Endodermal cell (in vitro differentiated cells): Measurements from ENCODE around the gene TMBIM1. TPM values are rescaled to one million over a fixed set of nuclear protein-coding genes. Genes with fewer than 3 reads are reported as not detected.

Experiments used
- DNase-seq: peaks from one replicate; pipeline ENCODE4 v3.0.0-alpha.2; 2017
- H3K27ac ChIP-seq: 2 replicates; pipeline ENCODE4 v1.5.1; 2013; ENCODE audit warnings: mild to moderate bottlenecking, low read depth, low read length, moderate library complexity
- H3K27me3 ChIP-seq: 2 replicates; pipeline ENCODE4 v1.6.1; 2013; ENCODE audit warnings: mild to moderate bottlenecking, low read length, moderate library complexity; ENCODE audit not compliant: insufficient read depth, control insufficient read depth, poor library complexity, severe bottlenecking
- H3K36me3 ChIP-seq: 2 replicates; pipeline ENCODE4 v1.7.0; 2013; ENCODE audit warnings: mild to moderate bottlenecking, low read length, moderate library complexity; ENCODE audit not compliant: control insufficient read depth, insufficient read depth
- H3K4me1 ChIP-seq: one replicate; pipeline ENCODE4 v1.7.0; 2013; ENCODE audit warnings: low read length; ENCODE audit not compliant: control insufficient read depth, insufficient read depth
- H3K4me3 ChIP-seq: 2 replicates; pipeline ENCODE4 v1.5.1; 2013; ENCODE audit warnings: mild to moderate bottlenecking, low read length, moderate library complexity
- H3K9ac ChIP-seq: 2 replicates; pipeline ENCODE4 v1.6.1; 2013; ENCODE audit warnings: mild to moderate bottlenecking, low read length, moderate library complexity; ENCODE audit not compliant: poor library complexity, severe bottlenecking; ENCODE audit errors: extremely low read depth
- H3K9me3 ChIP-seq: 2 replicates; pipeline ENCODE4 v1.6.1; 2013; ENCODE audit warnings: mild to moderate bottlenecking, low read length, moderate library complexity; ENCODE audit not compliant: control insufficient read depth
- H3K27ac Mint-ChIP-seq: 2 replicates; pipeline ENCODE4 v1.8.0; 2020; ENCODE audit warnings: mixed read lengths
- H3K27me3 Mint-ChIP-seq: 2 replicates; pipeline ENCODE4 v1.8.0; 2021; ENCODE audit warnings: mild to moderate bottlenecking, mixed read lengths; ENCODE audit not compliant: insufficient read depth
- H3K36me3 Mint-ChIP-seq: 2 replicates; pipeline ENCODE4 v1.8.0; 2020; ENCODE audit warnings: low read depth, mixed read lengths
- H3K4me1 Mint-ChIP-seq: 2 replicates; pipeline ENCODE4 v1.8.0; 2020; ENCODE audit warnings: mixed read lengths
- H3K4me3 Mint-ChIP-seq: 2 replicates; pipeline ENCODE4 v1.8.0; 2020; ENCODE audit warnings: mild to moderate bottlenecking, moderate library complexity, mixed read lengths
- H3K9me3 Mint-ChIP-seq: 2 replicates; pipeline ENCODE4 v1.8.0; 2020; ENCODE audit warnings: mild to moderate bottlenecking, mixed read lengths
- WGBS, 2 experiments: methylation state at CpG; one replicate each; pipeline versions ENCODE4 v1.1.5 to v1.1.7; 2013; ENCODE audit warnings: missing lambda C conversion rate in 2 of 2, mixed read lengths in 1 of 2; ENCODE audit not compliant: insufficient coverage in 1 of 2, insufficient read length in 1 of 2; 5-methylcytosine and 5-hydroxymethylcytosine counted together
- total RNA-seq, 2 donors: library from RNA; stranded (reverse); fragmentation: NEBNext Ultra II Directional in 1 of 2; extraction: Animal tissue kit (Norgen Biotek cat#: 25700) in 1 of 2; gene quantifications; 2 replicates in 1 of 2; 3 replicates in 1 of 2; pipeline ENCODE4 v1.2.1, GENCODE V29; 2021
- TF ChIP-seq, protein P1 (sequence below): fragments of 200-600 bp; sonication (generic); conservative IDR thresholded peaks from 2 replicates; pipeline ENCODE4 v1.5.0; 2021; ENCODE audit warnings: antibody characterized with exemption, mild to moderate bottlenecking

TMBIM1 gene
- total RNA-seq, 2 donors from 2014 or later, result 50.7 to 53.8 TPM

DNA sequence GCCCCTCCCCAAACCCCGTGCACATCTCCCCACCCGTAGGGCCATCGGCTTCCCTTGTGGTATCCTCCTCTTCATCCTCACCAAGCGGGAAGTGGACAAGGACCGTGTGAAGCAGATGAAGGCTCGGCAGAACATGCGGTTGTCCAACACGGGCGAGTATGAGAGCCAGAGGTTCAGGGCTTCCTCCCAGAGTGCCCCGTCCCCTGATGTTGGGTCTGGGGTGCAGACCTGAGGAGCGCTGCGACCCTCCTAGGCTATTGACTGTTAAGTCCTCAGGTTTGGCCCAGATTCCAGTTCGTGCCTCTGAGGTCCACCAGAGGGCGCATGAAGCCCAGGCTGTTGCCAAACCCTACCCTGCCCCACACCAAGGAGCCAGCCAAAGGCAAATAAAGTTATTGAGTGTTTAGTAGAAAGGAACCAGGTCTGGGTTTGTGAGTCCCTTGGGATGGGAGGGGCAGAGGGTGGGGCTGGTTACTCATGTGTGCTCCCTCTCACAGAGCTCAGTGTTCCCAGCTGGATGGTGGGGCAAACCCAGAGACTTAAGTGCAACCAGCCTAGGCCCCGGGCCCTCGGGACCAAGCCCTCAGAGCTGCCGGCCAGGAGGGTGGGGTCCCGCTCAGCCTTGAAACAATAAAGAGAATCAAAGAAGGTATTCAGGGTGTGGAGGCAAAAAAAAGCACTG is 19.6 kb downstream of the TMBIM1 start:
- H3K36me3 Mint-ChIP-seq, result peaks cover 34% of the 10 kb centered on the region
- peak; percentile 93 for DNase-seq
- H3K27me3 Mint-ChIP-seq, result no peaks in the 10 kb centered on the region
- H3K9me3 Mint-ChIP-seq, result no peaks in the 10 kb centered on the region
- 60 to 66% methylated on average over 14 to 18 of the region's 18 CpGs for WGBS, 2 experiments
- TF ChIP-seq, protein P1, sequence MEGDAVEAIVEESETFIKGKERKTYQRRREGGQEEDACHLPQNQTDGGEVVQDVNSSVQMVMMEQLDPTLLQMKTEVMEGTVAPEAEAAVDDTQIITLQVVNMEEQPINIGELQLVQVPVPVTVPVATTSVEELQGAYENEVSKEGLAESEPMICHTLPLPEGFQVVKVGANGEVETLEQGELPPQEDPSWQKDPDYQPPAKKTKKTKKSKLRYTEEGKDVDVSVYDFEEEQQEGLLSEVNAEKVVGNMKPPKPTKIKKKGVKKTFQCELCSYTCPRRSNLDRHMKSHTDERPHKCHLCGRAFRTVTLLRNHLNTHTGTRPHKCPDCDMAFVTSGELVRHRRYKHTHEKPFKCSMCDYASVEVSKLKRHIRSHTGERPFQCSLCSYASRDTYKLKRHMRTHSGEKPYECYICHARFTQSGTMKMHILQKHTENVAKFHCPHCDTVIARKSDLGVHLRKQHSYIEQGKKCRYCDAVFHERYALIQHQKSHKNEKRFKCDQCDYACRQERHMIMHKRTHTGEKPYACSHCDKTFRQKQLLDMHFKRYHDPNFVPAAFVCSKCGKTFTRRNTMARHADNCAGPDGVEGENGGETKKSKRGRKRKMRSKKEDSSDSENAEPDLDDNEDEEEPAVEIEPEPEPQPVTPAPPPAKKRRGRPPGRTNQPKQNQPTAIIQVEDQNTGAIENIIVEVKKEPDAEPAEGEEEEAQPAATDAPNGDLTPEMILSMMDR, result peak; percentile 95
- Histone ChIP-seq H3K4me1 (peaks cover 3% of the 10 kb centered on the region), H3K36me3 (peaks cover 37% of the 10 kb centered on the region), H3K27ac (no peak overlapping the region), H3K27me3 (no peaks in the 10 kb centered on the region), H3K4me3 (no peak overlapping the region), H3K9ac (no peak overlapping the region), H3K9me3 (no peaks in the 10 kb centered on the region)
- no peak overlapping the region for H3K27ac Mint-ChIP-seq
- no peak overlapping the region for H3K4me3 Mint-ChIP-seq
- H3K4me1 Mint-ChIP-seq, result peaks cover 18% of the 10 kb centered on the region

GRCh38 chr2:218271865-218272530 is 20.3 kb downstream of the TMBIM1 start:
- H3K4me1 Mint-ChIP-seq, result peaks cover 18% of the 10 kb centered on the region
- no peaks in the 10 kb centered on the region for H3K27me3 ChIP-seq
- no peaks in the 10 kb centered on the region for H3K9me3 ChIP-seq
- H3K36me3 Mint-ChIP-seq, result peaks cover 34% of the 10 kb centered on the region
- no peak overlapping the region for H3K27ac ChIP-seq
- WGBS, 2 experiments, result 91 to 95% methylated on average over 4 to 5 of the region's 5 CpGs
- no peak overlapping the region for H3K27ac Mint-ChIP-seq
- no peaks in the 10 kb centered on the region for H3K27me3 Mint-ChIP-seq
- no peaks in the 10 kb centered on the region for H3K9me3 Mint-ChIP-seq
- DNase-seq, result no peak
- peaks cover 37% of the 10 kb centered on the region for H3K36me3 ChIP-seq
- peak overlapping the region; percentile 96 for H3K4me3 Mint-ChIP-seq
- H3K4me3 ChIP-seq, result peak overlapping the region; percentile 97
- H3K4me1 ChIP-seq, result peaks cover 3% of the 10 kb centered on the region
- TF ChIP-seq, protein P1, result no peak
- no peak overlapping the region for H3K9ac ChIP-seq

DNA sequence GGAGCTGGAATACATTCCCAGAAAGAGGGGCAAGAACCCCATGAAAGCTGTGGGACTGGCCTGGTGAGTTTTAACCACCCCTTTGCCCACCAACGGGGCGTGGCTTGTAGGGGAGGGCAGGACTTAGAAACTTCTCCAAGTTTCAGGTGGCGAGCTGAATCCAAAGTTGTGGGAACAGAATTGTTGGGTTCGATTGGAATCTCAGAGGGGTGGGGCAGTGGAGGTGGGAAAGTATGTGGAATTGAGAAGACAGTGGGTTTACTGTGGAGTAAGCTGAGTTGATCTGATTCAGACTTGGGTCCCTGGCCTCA is 20.9 kb downstream of the TMBIM1 start:
- no peaks in the 10 kb centered on the region for H3K9me3 ChIP-seq
- peaks cover 3% of the 10 kb centered on the region for H3K4me1 ChIP-seq
- peak overlapping the region; percentile 96 for H3K4me3 Mint-ChIP-seq
- peaks cover 18% of the 10 kb centered on the region for H3K4me1 Mint-ChIP-seq
- H3K27ac Mint-ChIP-seq, result no peak overlapping the region
- peak overlapping the region; percentile 97 for H3K4me3 ChIP-seq
- no peak for DNase-seq
- H3K9ac ChIP-seq, result no peak overlapping the region
- no peaks in the 10 kb centered on the region for H3K27me3 ChIP-seq
- 60 to 71% methylated on average over 1 to 4 of the region's 4 CpGs for WGBS, 2 experiments
- H3K36me3 Mint-ChIP-seq, result peaks cover 32% of the 10 kb centered on the region
- no peaks in the 10 kb centered on the region for H3K9me3 Mint-ChIP-seq
- no peaks in the 10 kb centered on the region for H3K27me3 Mint-ChIP-seq
- H3K27ac ChIP-seq, result no peak overlapping the region
- TF ChIP-seq, protein P1, result no peak
- H3K36me3 ChIP-seq, result peaks cover 39% of the 10 kb centered on the region
